Brain microvascular endothelial cell (primary cell): Measurements from ENCODE around the gene IFNAR2.
"Not testable (repeated sequence)": the region's sequence is repeated elsewhere in the genome, so short reads cannot be mapped to it uniquely, and the experiment has no call there.

ENCODE experiments used
- DNase-seq: peaks from one replicate; pipeline ENCODE4 v3.0.0-alpha.2; 2020
- H3K27ac ChIP-seq: fragments of 250-450 bp; sonication (Bioruptor Pico); 2 replicates; pipeline ENCODE4 v1.5.1; 2020; ENCODE audit warnings: mild to moderate bottlenecking, moderate library complexity
- H3K27me3 ChIP-seq: fragments of 250-450 bp; sonication (Bioruptor Pico); replicated peaks from 2 replicates; pipeline ENCODE4 v1.5.1; 2020; ENCODE audit warnings: mild to moderate bottlenecking
- H3K36me3 ChIP-seq: fragments of 250-450 bp; sonication (Bioruptor Pico); replicated peaks from 2 replicates; pipeline ENCODE4 v1.5.1; 2020; ENCODE audit warnings: mild to moderate bottlenecking
- H3K4me3 ChIP-seq: 2 replicates; pipeline ENCODE4 v1.5.1; 2011; ENCODE audit warnings: low read depth, mild to moderate bottlenecking, control low read depth, low read length, moderate library complexity
- in situ Hi-C: cut with HindIII; loops from 2 replicates; pipeline ENCODE4 v1.10.0; 2017; ENCODE audit warnings: low sequenced_read_pairs, low pct_ligation_motif_present
- TF ChIP-seq, protein P1 (sequence below): IDR thresholded peaks from 2 replicates; pipeline ENCODE4 v1.5.1; 2011; ENCODE audit warnings: low read depth, mild to moderate bottlenecking, moderate library complexity, low read length, control low read depth, inconsistent platforms; ENCODE audit errors: missing control alignments

Gene IFNAR2

DNA sequence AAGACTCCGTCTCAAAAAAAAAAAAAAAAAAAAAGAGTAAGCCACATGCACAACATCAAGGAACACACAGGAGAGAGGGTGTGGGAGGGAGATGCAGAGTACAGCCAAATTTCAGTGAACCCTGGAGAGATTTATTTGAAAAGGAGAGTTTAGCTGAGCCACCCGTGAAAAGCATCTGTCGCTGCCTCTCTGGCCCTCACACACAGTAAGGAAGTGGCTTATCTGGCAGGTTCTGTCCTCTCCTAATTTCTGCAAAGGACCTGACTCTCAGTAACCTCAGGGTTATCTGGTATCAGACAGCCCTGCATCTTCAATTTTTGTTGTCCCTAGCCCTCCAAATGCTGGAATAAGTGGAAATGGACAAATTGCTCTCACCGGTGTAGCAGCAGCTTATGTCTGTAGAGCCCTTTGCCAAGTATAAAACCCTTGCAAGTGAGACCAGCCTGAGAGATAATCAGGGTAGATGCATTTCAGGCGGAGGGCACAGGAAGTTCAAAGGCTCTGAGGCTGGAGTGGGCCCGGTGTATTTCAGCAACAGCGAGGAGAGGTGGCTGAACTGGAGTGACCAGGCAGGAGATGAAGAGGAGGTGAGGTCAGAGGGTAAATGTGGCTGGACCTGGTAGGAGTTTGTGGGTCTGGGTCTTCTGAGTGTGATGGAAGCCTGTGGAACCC, 19.7 kb downstream of the IFNAR2 start:
- no peak overlapping the region for H3K4me3 ChIP-seq
- no peak for DNase-seq
- in situ Hi-C loops: no loop called here
- H3K27ac ChIP-seq: no peak overlapping the region
- TF ChIP-seq, protein P1, sequence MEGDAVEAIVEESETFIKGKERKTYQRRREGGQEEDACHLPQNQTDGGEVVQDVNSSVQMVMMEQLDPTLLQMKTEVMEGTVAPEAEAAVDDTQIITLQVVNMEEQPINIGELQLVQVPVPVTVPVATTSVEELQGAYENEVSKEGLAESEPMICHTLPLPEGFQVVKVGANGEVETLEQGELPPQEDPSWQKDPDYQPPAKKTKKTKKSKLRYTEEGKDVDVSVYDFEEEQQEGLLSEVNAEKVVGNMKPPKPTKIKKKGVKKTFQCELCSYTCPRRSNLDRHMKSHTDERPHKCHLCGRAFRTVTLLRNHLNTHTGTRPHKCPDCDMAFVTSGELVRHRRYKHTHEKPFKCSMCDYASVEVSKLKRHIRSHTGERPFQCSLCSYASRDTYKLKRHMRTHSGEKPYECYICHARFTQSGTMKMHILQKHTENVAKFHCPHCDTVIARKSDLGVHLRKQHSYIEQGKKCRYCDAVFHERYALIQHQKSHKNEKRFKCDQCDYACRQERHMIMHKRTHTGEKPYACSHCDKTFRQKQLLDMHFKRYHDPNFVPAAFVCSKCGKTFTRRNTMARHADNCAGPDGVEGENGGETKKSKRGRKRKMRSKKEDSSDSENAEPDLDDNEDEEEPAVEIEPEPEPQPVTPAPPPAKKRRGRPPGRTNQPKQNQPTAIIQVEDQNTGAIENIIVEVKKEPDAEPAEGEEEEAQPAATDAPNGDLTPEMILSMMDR: no peak
- H3K27me3 ChIP-seq: no peaks in the 10 kb centered on the region
- H3K36me3 ChIP-seq: peaks cover 34% of the 10 kb centered on the region

DNA sequence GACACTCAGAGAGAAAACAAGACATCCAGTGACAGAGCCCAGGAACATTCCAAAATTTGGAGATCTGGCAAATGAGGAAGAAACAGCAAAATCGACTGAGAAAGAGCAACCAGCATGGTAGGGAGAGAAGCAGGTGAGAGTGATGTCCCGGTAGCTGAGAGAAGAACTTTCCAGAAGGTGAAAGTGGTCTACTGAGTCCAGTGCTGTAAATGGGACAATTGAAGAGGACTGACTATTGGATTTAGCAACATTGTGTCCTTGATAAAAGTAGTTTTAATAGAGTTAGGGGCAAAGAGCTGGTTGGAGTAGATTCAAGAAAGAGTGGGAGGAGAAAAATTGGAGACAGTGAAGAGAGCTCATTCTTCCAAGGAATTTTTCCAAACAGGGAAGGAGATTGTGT, 21.4 kb downstream of the IFNAR2 start:
- TF ChIP-seq, protein P1: no peak
- Histone ChIP-seq H3K4me3 (no peak overlapping the region), H3K27me3 (no peaks in the 10 kb centered on the region), H3K36me3 (peaks cover 30% of the 10 kb centered on the region), H3K27ac (no peak overlapping the region)
- in situ Hi-C loops: no loop called here
- DNase-seq: no peak

DNA sequence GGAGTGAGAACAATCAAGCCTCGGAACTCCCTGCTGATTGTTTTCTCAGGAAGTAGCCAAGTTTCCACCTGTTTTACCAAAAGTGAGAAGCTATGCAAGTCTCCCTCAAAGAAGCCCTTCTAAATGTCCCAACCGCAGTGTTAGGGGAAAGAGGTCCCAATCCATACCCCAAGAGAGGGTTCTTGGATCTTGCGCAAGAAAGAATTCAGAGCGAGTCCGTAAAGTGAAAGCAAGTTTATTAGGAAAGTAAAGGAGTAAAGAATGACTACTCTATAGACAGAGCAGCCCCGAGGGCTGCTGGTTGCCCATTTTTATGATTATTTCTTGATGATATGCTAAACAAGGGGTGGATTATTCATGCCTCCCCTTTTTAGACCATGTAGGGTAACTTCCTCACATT, 23.6 kb downstream of the IFNAR2 start:
- in situ Hi-C loops, DNase-seq, H3K4me3 ChIP-seq, H3K27ac ChIP-seq, H3K27me3 ChIP-seq: not testable (repeated sequence)
- H3K36me3 ChIP-seq: peaks cover 23% of the 10 kb centered on the region

DNA sequence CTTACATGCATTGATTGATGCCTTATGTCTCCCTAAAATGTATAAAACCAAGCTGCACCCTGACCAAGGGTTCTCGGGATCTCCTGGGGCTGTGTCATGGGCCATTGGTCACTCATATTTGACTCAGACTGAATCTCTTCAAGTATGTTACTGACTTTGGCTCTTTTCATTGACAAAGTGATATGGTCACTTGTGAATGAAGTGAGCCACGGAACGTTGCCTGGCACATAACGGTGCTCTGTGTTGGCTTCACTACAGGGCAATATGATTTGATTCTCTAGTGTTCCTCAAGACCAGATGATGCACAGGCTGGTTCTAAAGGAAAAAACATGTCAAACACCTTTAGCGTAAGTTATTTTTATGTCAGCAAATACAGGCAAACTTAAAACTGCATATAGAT, 25.0 kb downstream of the IFNAR2 start:
- in situ Hi-C loops: no loop called here
- DNase-seq: no peak
- Histone ChIP-seq H3K36me3 (peaks cover 20% of the 10 kb centered on the region), H3K27me3 (no peaks in the 10 kb centered on the region), H3K27ac (no peak overlapping the region), H3K4me3 (no peak overlapping the region)
- TF ChIP-seq, protein P1: no peak

DNA sequence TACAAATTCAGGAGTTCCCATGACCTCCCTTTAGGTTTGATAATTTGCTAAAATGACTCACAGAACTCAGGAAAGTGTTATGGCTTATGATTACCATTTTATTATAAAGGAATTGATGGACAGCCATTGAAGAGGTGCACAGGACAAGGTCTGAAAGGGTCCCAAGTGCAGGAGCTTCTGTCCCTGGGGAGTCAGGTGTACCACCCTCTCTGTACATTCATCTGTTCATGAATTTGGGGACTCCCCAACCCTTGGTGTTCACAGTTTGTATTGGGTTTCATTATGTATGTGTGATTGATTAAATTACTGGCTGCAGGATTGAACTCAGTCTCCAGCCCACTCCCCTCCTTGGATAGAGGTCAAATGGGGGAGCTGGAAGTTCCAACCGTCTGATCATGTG, 25.7 kb downstream of the IFNAR2 start:
- peaks cover 18% of the 10 kb centered on the region for H3K36me3 ChIP-seq
- no peak overlapping the region for H3K27ac ChIP-seq
- DNase-seq: no peak
- TF ChIP-seq, protein P1: no peak
- in situ Hi-C loops: no loop called here
- H3K4me3 ChIP-seq: no peak overlapping the region
- H3K27me3 ChIP-seq: no peaks in the 10 kb centered on the region

DNA sequence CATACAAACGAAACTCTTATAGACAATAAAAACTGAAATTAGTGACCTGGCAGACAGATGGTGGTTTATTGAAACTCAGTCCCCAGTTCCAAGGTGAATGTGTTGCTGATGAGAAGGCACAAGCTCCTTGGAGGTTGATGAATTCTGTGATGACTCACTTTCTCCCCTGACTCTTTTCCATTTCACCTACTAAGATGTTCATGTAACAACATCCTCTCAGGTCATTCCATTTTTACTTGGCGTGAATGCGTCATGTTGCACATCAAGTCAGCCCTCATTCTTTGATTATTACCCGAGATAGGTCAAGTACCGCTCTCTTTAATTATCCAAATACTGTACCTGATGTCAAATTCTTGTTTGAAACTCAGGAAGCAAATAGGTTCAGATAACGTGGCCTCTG, 26.3 kb downstream of the IFNAR2 start:
- H3K27ac ChIP-seq: no peak overlapping the region
- DNase-seq: no peak
- TF ChIP-seq, protein P1: no peak
- no peaks in the 10 kb centered on the region for H3K27me3 ChIP-seq
- no peak overlapping the region for H3K4me3 ChIP-seq
- H3K36me3 ChIP-seq: peaks cover 12% of the 10 kb centered on the region
- in situ Hi-C loops: no loop called here
